SH-SY5Y (cell line): ENCODE results near the gene SAP30BP.

ENCODE experiments used
- GATA2 ChIP-seq: IDR thresholded peaks from 2 replicates; pipeline ENCODE4 v1.6.1; 2011; ENCODE audit warnings: mild to moderate bottlenecking, low read depth, low read length
- GATA3 ChIP-seq: IDR thresholded peaks from 2 replicates; pipeline ENCODE4 v1.6.1; 2011; ENCODE audit warnings: low read depth, mild to moderate bottlenecking, low read length, moderate library complexity

GRCh38 chr17:75755205-75755901, 88.2 kb downstream of the SAP30BP start:
- TF ChIP-seq GATA2 (no peak), GATA3 (no peak)
